Lung (tissue), 16 donors: ENCODE results near the gene TMCC3. TPM values are rescaled to one million over a fixed set of nuclear protein-coding genes. Genes with fewer than 3 reads are reported as not detected.

Experiments used
- ATAC-seq: fragments of 200-7000 bp; cut with Tn5 transposase; one replicate; pipeline ENCODE4 v1.9.1; 2020; ENCODE audit warnings: moderate number of reproducible peaks; ENCODE audit not compliant: insufficient read depth, low FRiP score
- DNase-seq, 3 donors: peaks; one replicate each; pipeline ENCODE4 v3.0.0-alpha.2; 2013 to 2017
- H3K27ac ChIP-seq, 2 donors: one replicate each; pipeline ENCODE4 v1.5.1; 2013; ENCODE audit warnings: mild to moderate bottlenecking in 2 of 2, moderate library complexity in 2 of 2, control low read depth in 1 of 2, inconsistent platforms in 1 of 2, low read depth in 1 of 2, low read length in 1 of 2
- H3K27me3 ChIP-seq, 3 donors: one replicate each; pipeline ENCODE4 v1.5.1; 2013; ENCODE audit warnings: low read length in 2 of 3; ENCODE audit not compliant: control insufficient read depth in 3 of 3, insufficient read depth in 3 of 3
- H3K36me3 ChIP-seq, 4 donors: one replicate each; pipeline ENCODE4 v1.5.1; 2013; ENCODE audit warnings: low read length in 4 of 4, mild to moderate bottlenecking in 1 of 4, moderate library complexity in 1 of 4; ENCODE audit not compliant: control insufficient read depth in 4 of 4, insufficient read depth in 4 of 4
- H3K4me1 ChIP-seq, 5 donors: one replicate each; pipeline ENCODE4 v1.5.1; 2013; ENCODE audit warnings: low read length in 5 of 5, mild to moderate bottlenecking in 2 of 5, moderate library complexity in 1 of 5; ENCODE audit not compliant: control insufficient read depth in 5 of 5, insufficient read depth in 5 of 5
- H3K4me3 ChIP-seq: one replicate; pipeline ENCODE4 v1.5.1; 2013; ENCODE audit warnings: mild to moderate bottlenecking, control low read depth, moderate library complexity
- H3K9ac ChIP-seq, 2 donors: one replicate each; pipeline ENCODE4 v1.5.1; 2013; ENCODE audit warnings: low read length in 2 of 2, control low read depth in 1 of 2; ENCODE audit not compliant: insufficient read depth in 1 of 2
- H3K9me3 ChIP-seq, 4 donors: one replicate each; pipeline ENCODE4 v1.5.1; 2013; ENCODE audit warnings: low read length in 3 of 4, mild to moderate bottlenecking in 1 of 4, moderate library complexity in 1 of 4; ENCODE audit not compliant: control insufficient read depth in 4 of 4, insufficient read depth in 3 of 4
- CTCF ChIP-seq: IDR thresholded peaks from 2 replicates; pipeline ENCODE4 v1.5.1; 2012; ENCODE audit warnings: mild to moderate bottlenecking; ENCODE audit errors: control extremely low read depth, extremely low read depth
- WGBS, 2 donors: extraction: QIAGEN DNeasy Blood & Tissue Kit; methylation state at CpG; one replicate each; pipeline ENCODE4 v1.1.7; 2013; 5-methylcytosine and 5-hydroxymethylcytosine counted together
- long read RNA-seq, 5 donors: transcript quantifications; one replicate each; lab custom pipeline, GENCODE V29; 2026
- polyA plus RNA-seq, 2 donors: library from polyadenylated mRNA; stranded (reverse); fragments of 200-250 nt; gene quantifications; one replicate each; pipeline ENCODE4 v1.2.1, GENCODE V29; 2013
- total RNA-seq, 2 donors: library from RNA; depleted of rRNA in 1 of 2; stranded (reverse); fragments of >200 nt in 1 of 2; gene quantifications; one replicate each; pipeline ENCODE4 v1.2.1, GENCODE V29; 2014 to 2021
- donor health status: control.
- donor health status: control.
- donor health status: Bipolar disorder and iron deficiency.
- donor health status: healthy.
- donor health status: DM: yes; HTN: yes; CAD: no.

TMCC3 gene
- total RNA-seq (10 to 100 TPM in 1 of 2 donors, 1 to 10 TPM in 1; 7.8 to 17.8 TPM), polyA plus RNA-seq (1 to 10 TPM; 1.7 to 7.4 TPM)
- long read RNA-seq, donor 1, full-length matches to known transcripts: 1 of 1 reads
- long read RNA-seq, donor 1, partial matches to known transcripts: 0 of 1 reads
- long read RNA-seq, donor 1, other reads (novel, unspliced or antisense): 0 of 1 reads
- long read RNA-seq, donor 2: 0 reads
- long read RNA-seq, donor 3, full-length matches to known transcripts: 2 of 2 reads
- long read RNA-seq, donor 3, partial matches to known transcripts: 0 of 2 reads
- long read RNA-seq, donor 3, other reads (novel, unspliced or antisense): 0 of 2 reads
- long read RNA-seq, donor 4: 0 reads
- long read RNA-seq, donor 5, full-length matches to known transcripts: 1 of 1 reads
- long read RNA-seq, donor 5, partial matches to known transcripts: 0 of 1 reads
- long read RNA-seq, donor 5, other reads (novel, unspliced or antisense): 0 of 1 reads

- Histone ChIP-seq H3K4me1 (peaks cover 0 to 12% (median 3%) of the 10 kb centered on the region in 5 donors), H3K9ac (peak within 1 kb of the TSS in 1 of 2 donors; percentile 70), H3K9me3 (no peaks in the 10 kb centered on the region), H3K36me3 (no peaks in the 10 kb centered on the region), H3K27ac (peak within 1 kb of the TSS; percentile 33 to 71), H3K4me3 (peak within 1 kb of the TSS; percentile 79), H3K27me3 (no peaks in the 10 kb centered on the region)
- DNase-seq (peak; percentile 64 to 75 (median 71)), ATAC-seq (peak; percentile 72)
- WGBS, 2 donors: 2 to 3% methylated on average over 28 to 82 of the region's 82 CpGs
- TF ChIP-seq CTCF: no peak
Observed at GRCh38 chr12:94650143-94651056, at the start of gene TMCC3. TMCC3 (minus strand) TSS chr12:94650557; CDS start chr12:94650430, 127 bp downstream.

DNA sequence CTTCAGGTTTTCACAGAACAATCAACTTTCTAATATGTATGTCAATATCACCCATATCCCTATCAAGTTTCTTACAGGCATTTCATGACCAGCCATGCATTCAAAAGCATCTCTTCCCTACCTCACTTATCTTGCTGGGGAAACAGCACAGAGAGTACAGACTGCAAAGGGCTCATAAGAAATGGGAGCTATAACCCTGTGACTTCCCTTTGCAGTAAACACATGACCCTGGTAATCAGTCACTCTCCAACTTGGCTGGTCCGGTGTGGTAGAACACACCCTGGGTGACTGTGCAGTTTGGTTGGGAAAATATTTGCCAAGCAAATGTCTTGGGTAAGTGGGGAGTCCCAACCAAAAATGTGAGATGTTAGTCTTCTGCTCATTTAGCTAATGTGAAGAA lies 49.4 kb upstream of the TMCC3 start:
- Histone ChIP-seq H3K27me3 (no peaks in the 10 kb centered on the region), H3K27ac (no peak overlapping the region), H3K36me3 (no peaks in the 10 kb centered on the region), H3K9me3 (peaks cover 0 to 3% (median 0%) of the 10 kb centered on the region in 4 donors), H3K4me1 (peaks cover 0 to 7% (median 0%) of the 10 kb centered on the region in 5 donors), H3K9ac (no peak overlapping the region), H3K4me3 (no peak overlapping the region)
- DNase-seq: no peak
- no peak for ATAC-seq
- WGBS, 2 donors: 17 to 45% methylated on average over 1 of the region's 1 CpG
- no peak for TF ChIP-seq CTCF

- 60 to 82% methylated on average over 3 of the region's 3 CpGs for WGBS, 2 donors
- no peak overlapping the region for H3K9ac ChIP-seq
- ATAC-seq: no peak
Observed at GRCh38 chr12:94698578-94698977, 48.2 kb upstream of the TMCC3 start.

More at GRCh38 chr12:94698578-94698977, 48.2 kb upstream of the TMCC3 start:
- no peaks in the 10 kb centered on the region for H3K36me3 ChIP-seq
- DNase-seq: no peak
- H3K27me3 ChIP-seq: no peaks in the 10 kb centered on the region
- H3K9me3 ChIP-seq: peaks cover 0 to 3% (median 0%) of the 10 kb centered on the region in 4 donors
- no peak overlapping the region for H3K27ac ChIP-seq
- no peaks in the 10 kb centered on the region for H3K4me1 ChIP-seq
- no peak for TF ChIP-seq CTCF
- H3K4me3 ChIP-seq: no peak overlapping the region
